NCI-H128 (cell line): ENCODE results near the gene H6PD.

Source experiments
- DNase-seq: peaks from one replicate; lab custom pipeline; 2025; ENCODE audit not compliant: unreplicated experiment; lab: John Stamatoyannopoulos, UW

H6PD gene

GRCh38 chr1:9314711-9315379 is 80.3 kb downstream of the H6PD start:
- DNase-seq, result no peak

DNA sequence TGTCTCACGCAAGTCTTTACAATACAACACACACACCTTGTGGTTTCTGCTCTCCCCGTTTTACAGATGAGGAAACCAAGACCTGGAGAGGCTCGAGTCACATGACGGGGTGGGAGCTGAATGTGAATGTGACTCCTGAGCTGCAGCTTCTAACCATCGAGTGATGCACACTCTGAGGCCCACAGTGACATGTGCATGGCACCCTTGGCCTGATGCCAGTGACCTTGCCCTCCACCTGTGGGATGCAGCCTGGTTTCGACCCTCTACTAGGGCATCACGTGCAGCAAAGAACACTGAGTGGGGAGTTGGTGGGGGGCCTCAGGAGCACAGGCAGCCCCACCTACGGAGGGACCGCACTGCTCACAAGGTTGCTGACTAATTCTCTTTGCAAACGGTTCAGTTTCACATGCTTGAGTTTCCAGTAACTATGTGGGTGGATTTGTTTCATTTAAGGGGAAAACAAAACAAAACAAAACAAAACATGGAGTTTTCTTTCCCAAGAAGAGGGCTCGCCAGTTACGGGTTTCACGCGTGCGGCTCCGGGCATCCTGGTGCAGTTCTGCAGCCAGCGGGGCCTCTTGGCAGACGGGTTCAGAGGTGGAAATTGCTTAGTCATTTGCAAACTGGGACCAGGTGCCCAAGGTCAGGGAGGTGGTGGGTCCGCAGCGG is 81.0 kb downstream of the H6PD start:
- DNase-seq, result no peak

GRCh38 chr1:9316080-9316444 is 81.5 kb downstream of the H6PD start:
- no peak for DNase-seq

DNA sequence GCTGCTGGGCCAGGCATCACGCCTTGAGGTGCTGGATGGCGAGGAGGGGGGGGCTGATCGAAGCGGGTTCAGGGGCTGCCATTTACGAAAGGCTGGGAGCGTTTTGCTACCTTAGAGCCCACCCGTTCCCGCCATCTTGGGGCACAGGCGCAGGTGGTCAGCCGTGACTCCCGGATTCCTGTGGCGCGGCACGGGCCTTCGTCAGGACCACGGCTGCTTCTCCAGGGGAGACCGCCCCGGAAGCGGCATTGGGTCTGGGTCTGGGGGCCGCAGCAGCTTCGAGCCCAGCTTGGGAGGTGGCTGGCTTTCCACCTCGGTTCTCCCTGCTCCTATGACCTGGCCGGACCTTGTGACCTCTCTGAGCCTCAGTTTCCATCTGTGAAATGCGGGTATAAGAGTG is 81.9 kb downstream of the H6PD start:
- DNase-seq, result no peak

DNA sequence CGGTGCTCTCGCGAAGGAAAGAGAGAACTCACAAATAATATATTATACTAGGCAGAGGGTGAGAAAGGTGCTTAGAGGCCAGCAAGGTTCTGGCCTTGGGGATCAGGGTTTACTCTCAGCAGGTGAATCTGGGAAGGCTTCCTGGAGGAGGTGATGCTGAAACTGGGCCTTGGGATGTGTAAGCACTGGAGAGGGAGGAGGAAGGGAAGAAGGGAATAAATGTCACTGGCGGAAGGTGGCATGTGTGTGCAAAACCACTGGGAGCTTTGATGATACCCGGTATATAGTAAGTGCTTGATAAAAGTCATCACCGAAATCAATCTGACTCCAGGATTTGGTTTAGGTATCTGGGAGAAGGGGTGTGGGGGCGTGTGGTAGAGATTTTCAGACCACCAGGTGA is 82.5 kb downstream of the H6PD start:
- DNase-seq, result no peak

DNA sequence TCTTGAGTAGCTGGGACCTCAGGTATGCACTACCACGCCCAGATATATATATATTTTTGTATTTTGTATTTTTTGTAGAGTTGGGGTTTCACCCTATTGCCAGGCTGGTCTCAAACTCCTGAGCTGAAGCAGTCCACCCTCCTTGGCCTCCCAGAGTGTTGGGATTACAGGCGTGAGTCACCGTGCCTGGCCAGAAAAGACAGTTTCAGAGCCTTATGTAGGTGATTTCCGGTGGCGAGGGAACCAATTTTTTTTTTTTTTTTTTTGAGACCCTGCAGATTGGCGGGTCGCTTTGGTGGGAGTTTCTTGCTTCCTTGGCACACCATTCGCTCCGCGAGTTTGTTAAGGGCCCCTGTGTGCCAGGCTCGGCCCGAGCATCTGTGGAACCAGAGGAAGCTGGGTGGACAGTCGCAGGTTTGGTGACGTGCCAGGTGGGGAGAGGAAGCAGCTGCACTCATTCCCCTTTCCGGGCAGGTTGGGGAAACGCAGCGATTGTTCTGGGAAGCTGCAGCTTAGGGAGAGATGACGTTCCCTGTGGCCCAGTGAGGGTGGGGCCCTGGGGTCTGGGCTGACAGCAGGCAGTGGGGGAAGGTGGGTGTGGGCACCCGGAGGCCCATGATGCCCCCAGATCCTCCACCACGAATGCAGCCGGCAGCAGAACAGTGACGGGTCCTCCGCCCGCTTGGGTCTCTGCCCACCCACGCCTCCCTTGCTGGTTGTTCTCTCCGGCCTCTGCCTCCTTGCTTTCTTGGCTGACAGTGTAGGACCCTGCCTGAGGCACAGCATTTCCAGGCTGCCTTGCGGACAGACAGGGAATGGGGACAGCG is 83.2 kb downstream of the H6PD start:
- DNase-seq, result no peak

DNA sequence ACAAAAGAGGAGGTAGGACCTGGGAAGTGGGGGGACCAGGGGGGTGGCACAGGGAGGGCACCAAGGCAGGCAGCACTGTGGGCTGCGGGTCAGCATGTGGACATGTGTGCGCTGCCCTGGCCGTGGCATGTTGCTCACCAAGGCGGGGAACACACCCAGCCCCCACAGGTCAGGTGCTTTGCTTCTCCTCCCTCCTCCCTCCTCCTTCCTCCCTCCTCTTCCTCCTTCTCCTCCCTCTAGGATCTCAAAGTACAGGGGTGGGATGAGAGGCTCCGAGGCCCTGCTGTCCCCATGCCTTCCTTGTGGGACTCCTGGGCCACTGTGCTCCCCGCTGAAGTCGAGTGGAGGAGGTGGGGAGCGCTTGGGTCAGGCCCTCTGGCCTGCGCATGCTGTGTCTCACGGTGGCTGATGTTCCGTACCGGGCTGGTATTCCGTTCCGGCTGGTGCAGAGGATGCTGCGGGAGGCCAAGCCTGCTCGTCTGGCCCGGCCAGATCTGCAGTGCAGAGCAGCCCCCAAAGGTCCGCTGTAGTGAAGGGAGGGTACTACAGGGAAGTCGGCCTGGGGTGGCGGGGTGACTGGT is 84.7 kb downstream of the H6PD start:
- DNase-seq, result no peak

GRCh38 chr1:9319789-9320519 is 85.4 kb downstream of the H6PD start:
- no peak for DNase-seq
